Retinal pigment epithelial cell (primary cell): ENCODE data around the gene BEGAIN.

Source experiments
- DNase-seq: peaks from one replicate; pipeline ENCODE4 v3.0.0-alpha.2; 2010; ENCODE audit warnings: low read depth
- H3K4me3 ChIP-seq: 2 replicates; pipeline ENCODE4 v1.5.1; 2011; ENCODE audit warnings: mild to moderate bottlenecking, low read length, control low read depth, moderate library complexity
- CTCF ChIP-seq: conservative IDR thresholded peaks from 2 replicates; pipeline ENCODE4 v1.5.1; 2011; ENCODE audit warnings: low read depth, low read length, control low read depth, inconsistent platforms

BEGAIN gene

GRCh38 chr14:100581228-100582145, 5.7 kb downstream of the BEGAIN start:
- no peak for DNase-seq
- H3K4me3 ChIP-seq = no peak overlapping the region
- no peak for TF ChIP-seq CTCF

GRCh38 chr14:100580316-100581227, 6.6 kb downstream of the BEGAIN start:
- no peak for DNase-seq
- no peak for TF ChIP-seq CTCF
- no peak overlapping the region for H3K4me3 ChIP-seq

- TF ChIP-seq CTCF = no peak
- H3K4me3 ChIP-seq = no peak overlapping the region
- no peak for DNase-seq
Observed at GRCh38 chr14:100578552-100578951, 8.7 kb downstream of the BEGAIN start.

GRCh38 chr14:100577986-100578431, 9.2 kb downstream of the BEGAIN start:
- no peak for DNase-seq
- no peak for TF ChIP-seq CTCF
- no peak overlapping the region for H3K4me3 ChIP-seq

- no peak for TF ChIP-seq CTCF
- DNase-seq = no peak
- H3K4me3 ChIP-seq = no peak overlapping the region
Observed at GRCh38 chr14:100577321-100577985, 9.8 kb downstream of the BEGAIN start.

GRCh38 chr14:100576091-100577085, 10.8 kb downstream of the BEGAIN start:
- DNase-seq = no peak
- no peak overlapping the region for H3K4me3 ChIP-seq
- no peak for TF ChIP-seq CTCF
